GM21576 (cell line): ENCODE data around the gene TSGA10.
"Not testable (repeated sequence)": the region's sequence is repeated elsewhere in the genome, so short reads cannot be mapped to it uniquely, and the experiment has no call there.

Experiments used
- ATAC-seq: cut with Tn5 transposase; IDR thresholded peaks from one replicate; pipeline ENCODE4 v1.9.1; 2021; ENCODE audit warnings: mild to moderate bottlenecking, moderate library complexity; ENCODE audit not compliant: unreplicated experiment

The TSGA10 gene, protein sequence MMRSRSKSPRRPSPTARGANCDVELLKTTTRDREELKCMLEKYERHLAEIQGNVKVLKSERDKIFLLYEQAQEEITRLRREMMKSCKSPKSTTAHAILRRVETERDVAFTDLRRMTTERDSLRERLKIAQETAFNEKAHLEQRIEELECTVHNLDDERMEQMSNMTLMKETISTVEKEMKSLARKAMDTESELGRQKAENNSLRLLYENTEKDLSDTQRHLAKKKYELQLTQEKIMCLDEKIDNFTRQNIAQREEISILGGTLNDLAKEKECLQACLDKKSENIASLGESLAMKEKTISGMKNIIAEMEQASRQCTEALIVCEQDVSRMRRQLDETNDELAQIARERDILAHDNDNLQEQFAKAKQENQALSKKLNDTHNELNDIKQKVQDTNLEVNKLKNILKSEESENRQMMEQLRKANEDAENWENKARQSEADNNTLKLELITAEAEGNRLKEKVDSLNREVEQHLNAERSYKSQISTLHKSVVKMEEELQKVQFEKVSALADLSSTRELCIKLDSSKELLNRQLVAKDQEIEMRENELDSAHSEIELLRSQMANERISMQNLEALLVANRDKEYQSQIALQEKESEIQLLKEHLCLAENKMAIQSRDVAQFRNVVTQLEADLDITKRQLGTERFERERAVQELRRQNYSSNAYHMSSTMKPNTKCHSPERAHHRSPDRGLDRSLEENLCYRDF

DNA sequence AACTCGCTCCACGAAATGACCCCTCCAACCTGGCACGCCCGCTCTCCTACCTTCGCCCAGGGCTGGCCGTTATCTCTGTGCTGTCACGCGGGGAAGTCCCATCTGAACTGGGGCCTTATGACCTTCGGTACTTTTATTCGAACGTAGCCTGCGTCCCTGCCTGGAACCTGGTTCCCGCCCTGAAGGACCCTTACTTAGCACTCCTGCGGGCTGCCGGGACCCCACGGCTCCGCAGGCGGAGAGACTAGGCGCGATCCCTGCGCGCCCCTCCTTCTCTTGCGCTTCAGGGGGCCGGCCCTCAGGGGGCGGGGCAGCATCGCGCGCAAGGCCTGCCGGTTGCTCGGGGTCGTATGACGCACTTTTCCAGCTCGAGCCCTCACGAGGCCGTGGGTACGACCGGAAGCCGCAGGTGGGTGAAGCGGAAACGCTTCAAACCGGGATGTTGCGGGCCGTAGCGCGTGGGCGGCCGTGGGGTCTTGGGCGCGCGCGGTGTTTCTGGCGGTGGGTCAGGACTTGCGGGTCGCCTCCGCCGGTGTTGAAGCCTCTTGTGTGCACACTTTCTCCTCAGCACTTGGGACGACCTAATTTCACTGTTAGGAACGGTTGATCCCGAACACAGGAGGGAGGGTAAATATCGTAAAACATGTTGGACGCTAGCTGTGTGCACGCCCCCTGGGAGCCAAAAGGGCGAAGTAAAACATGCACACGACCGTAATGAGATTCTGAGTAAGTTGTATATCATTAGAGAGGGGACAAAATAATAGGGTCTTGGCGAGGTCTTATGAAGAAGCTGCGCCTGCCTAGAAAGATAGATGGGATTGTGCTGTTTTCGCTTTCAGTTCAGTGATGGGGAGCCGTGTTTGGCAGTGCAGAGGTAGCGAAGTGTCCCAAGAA is at the start of gene TSGA10, which contains the start of gene LIPT1:
Gene TSGA10 (minus strand): TSS at position 300 of the 894 bp plus-strand sequence. CDS start 45,503 bp downstream, outside the sequence.
Gene LIPT1 (plus strand): TSS at position 325 of the 894 bp plus-strand sequence. CDS start 6,991 bp downstream, outside the sequence.
- ATAC-seq, result peak; percentile 95

DNA sequence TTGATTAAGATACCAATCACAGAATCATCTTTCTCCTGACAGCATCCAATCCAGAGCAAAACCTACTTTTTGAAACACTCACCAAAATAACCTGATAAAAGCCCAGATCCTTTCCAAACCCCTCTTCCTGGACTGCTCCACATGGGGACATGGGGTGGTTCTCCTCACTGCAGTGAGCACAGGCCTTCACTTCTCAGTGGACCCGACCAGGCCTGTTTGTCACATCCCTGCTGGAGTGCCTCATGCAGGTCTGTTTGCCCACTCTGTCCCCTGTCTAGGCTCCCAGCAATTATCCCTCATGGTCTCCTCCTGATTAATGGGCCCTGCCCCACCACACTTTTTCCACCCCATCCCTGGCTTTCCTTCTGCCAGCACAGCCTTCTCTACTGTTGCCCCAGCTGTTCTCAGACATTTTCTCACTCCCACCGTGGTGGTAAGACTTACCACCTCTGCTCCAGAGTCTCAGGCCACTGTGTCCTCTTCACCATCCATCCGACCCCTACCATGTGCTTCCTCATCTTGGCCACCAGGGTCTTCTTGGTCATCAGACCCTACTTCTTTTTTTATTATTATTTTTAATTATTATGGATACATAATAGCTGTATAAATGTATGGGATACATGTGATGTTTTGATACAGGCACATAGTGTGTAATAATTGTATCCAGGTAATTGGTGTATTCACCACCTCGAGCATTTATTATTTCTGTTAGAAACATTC is 47.4 kb upstream of the TSGA10 start:
- no peak for ATAC-seq

DNA sequence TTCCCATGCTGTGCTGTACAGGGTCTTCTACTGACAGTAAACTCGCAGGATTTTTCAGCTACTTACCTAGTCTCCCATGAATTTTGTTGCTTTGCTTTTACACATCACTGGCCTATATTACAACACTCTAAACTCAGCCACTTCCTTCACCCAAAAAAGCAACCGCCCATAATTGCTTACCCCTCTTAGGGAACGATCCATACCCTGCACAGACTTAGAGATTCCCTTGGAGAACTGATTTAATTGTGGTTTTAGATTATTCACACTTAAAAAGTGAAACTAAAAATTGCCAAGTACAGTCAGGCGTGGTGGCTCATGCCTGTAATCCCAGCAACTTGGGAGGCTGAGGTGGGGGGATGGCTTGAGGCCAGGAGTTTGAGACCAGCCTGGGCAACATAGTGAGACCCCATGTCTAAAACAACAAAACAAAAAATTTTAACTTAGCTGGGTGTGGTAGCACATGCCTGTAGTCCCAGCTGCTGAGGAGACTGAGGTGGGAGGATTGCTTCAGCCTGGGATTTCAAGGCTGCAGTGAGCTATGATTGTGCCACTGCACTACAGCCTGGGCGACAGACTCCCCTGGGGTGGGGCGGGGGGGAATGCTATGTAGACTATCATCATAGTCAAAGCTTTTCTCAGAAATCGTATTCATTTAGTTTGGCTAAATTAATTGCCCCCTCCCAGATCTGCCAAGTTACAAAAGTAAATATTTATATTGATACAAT is 45.5 kb upstream of the TSGA10 start:
- ATAC-seq, result no peak

DNA sequence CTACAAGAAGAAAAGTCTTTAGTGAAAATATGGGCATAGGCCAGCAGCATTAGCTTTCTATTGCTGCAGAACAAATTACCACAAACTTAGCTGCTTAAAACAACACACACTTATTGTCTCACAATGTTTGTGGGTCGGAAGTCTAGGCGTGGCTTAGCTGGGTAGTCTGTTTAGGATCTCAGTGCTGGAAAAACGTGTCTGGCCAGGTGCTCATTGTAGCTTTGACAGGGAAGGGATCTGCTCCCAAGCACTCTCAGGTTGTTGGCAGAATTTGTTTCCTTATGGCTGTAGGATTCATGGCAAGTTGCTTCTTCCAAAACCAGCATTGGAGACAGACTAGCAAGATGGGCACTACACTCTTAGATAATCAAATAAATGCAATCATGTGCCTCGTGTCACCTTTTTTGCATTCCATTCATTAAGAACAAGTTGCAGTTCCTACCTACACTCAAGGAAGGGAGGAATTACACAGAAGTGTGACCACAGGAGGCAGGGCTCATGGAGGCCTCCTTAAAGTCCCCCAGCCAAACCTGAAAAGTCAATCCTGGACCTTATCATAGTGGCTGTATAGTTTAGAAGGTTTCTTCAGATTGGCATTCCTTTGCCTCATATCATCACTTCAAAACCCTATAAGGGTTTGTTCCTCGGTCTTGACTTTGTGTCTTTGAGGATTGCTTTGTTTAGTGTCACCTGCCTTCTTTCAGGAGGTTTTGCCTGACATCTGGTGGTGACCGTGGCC is 43.5 kb upstream of the TSGA10 start:
- ATAC-seq, result no peak

DNA sequence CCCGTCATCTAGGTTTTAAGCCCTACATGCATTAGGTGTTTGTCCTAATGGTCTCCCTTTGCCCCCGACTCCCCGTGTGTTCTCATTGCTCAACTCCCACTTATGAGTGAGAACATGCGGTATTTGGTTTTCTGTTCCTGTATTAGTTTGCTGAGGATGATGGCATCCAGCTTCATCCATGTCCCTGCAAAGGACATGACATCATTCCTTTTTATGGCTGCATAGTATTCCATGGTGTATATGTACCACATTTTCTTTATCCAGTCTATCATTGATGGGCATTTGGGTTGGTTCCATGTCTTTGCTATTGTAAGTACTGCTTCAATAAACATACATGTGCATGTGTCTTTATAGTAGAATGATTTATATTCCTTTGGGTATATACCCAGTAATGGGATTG is 37.6 kb upstream of the TSGA10 start:
- not testable (repeated sequence) for ATAC-seq

DNA sequence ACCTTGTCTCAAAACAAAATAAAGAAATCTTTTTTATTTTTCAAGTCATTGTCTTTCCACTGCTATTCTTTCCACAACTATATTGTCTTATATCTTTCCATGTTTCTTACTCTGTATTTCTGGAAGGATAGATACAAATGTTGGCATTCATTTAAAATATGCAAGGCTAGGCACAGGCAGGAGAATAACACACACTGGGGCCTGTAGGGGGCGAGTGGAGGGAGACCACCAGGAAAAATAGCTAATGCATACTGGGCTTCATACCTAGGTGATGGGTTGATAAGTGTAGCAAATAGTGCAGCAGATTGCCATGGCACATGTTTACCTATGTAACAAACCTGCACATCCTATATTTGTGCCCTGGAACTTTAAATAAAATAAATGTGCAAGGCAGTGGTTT is 35.8 kb upstream of the TSGA10 start:
- no peak for ATAC-seq

DNA sequence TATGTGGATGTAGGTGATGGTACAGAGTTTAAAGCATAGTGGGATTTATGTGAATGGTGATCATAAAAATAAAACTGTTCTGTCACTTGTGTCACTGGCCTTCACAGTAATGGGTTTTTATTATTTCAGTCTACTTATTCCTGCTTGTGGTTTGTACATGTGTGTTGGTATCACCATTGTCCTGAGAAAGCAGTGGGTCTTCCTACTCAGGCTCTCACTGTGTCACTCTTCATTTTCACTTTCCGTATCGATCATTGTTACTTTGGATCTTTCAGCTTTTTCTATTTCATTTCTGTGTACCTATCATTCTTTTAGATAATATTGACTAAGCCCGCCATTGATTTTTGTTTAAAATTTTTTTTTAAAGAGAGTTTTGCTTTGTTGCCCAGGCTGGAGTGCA is 33.6 kb upstream of the TSGA10 start:
- no peak for ATAC-seq

DNA sequence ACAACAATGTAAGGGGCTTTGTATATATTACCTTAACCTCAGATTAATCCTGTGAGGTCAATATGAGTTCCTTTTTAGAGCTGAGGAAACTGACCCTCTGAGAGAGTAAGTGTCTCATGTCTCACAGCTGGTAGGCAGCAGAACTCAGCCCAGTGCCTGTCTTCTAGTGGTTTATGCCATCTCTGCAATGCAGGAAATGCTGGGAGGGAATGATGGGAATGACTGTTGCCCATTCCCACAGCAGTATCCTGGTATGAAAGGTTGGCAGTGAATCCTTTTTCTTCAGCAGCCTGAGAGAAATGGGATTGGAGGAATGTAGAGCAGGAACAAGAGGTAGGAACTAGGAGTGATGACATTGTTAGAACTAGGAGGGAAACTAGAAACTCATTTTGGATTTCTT is 32.3 kb upstream of the TSGA10 start:
- ATAC-seq, result no peak

DNA sequence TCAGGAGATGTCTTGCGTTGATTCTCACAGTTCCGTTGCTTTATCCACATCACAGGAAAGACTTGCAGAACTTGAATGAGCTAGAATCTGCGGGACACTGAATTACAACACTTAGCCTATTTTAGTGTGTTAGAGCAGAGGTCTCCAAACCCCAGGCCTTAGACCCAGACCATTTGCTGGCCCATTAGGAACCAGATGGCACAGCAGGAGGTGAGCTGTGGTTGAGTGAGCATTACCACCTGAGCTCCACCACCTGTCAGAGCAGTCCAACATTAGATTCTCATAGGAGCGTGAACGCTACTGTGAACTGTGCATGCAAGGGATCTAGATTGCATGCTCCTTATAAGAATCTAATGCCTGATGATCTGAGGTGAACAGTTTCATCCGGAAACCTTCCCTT is 30.1 kb upstream of the TSGA10 start:
- ATAC-seq, result no peak

DNA sequence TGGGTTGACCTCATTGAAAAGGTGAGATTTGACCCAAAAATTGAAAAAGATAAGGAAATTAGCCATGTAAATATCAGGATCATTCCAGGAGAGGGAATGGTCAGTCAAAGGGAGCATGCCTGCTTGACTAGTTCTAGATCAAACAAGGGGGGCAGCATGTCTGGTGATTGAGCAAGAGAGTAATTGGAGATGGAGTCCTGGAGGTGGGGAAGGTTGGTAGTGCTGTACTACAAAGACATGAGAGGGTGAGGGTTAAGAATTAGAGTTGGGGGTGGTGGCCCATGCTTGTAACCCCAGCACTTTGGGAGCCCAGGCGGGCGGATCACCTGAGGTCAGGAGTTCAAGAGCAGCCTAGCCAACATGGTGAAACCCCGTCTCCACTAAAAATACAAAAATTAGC is 28.3 kb upstream of the TSGA10 start:
- no peak for ATAC-seq

DNA sequence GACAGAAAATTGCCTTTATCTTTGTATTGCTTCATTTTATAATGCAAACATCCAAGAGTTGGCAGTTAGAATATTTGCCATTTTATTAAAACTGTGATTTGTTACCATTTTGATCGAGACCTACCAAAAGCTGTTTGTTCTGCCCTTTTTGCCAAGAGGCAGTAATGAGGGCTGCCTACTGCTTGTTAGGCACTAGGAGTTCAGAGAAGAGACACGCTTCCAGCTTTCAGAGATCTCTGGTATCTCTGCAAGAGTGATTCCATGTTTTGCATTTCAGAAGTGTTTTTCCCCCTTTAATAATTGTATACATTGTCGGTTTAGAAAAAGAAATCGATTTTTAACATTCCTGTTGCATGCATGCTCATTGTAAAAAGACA is 26.9 kb upstream of the TSGA10 start:
- no peak for ATAC-seq

DNA sequence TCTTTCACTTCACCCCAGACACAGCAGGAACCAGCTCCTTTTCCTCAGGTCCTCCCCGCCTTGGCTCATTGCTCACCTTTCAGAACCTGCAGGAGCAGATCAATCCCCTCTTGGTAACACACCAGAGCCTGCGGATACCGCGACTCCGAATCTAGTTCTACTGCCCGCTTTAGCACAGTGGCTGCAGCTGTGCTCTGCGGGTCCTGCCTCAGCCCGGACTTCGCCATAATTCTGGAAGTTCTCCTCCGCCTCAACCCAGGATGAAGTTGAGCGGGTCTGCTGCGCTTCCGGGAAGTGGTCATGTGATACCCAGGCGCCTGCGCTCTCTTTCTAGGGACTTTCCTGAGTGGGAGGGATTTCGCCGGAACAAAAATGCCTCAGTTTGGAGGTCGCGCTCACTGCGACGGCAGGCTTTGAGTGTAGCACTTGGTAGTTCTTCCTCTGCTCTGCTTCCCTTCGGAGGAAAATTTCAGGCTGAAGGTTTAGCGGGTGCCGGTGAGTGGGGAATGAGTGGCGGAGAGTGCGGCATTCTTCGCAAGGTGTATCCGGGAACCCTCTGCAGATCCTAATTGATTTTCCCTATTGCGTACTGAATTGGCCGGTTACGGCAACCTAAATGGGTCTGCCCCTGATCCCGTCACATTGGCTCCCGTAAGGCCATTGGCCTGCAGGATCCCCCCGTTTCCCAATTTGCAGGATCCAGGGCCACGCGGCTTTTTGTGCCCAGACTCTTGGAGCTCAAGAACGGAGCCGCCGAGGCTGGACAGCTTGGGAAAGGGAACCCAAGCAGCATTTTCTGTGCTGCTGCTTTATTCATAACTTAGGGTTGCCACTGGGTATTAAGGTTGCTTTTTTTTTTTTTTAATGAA is 26.2 kb upstream of the TSGA10 start, which contains the start of the genes MITD1 and MRPL30:
Gene MITD1 (minus strand): TSS at position 304 of the 869 bp plus-strand sequence. CDS start 77 bp downstream, at position 227.
Gene MRPL30 (plus strand): TSS at position 430 of the 869 bp plus-strand sequence. CDS start 5,020 bp downstream, outside the sequence.
- ATAC-seq, result peak; percentile 92

DNA sequence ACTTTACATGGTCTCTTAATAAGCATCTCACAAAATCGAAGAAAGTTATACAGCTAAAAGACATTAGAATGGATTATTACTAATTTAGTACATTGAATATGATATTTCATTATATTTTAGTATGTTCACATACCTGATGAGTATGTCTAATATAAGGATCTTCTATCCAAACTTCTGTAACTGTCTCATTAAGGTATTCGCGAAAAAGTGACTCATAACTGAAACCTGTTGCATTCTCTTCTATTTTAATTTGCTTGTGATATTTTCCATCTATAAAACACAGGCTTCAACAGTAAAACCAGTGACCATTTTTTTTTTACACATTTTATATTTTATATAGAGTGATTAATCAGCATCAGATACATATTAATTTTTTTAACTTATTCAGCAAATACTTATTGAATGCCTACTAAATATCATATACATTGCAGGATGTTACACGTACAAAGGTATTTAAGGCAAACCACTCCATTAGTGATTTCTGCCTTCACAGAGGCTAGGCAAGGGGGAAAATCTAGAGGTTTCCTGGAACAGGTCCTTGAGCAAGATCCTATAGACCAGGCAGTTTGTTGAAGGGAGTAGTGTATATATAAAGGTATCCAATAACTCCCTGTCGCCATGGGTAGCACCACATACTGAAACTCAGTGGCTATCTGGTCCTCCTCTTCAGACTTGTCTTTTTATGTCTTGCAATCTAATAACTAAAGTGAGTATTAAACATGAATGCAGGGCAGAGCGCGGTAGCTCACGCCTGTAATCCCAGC is 16.8 kb upstream of the TSGA10 start:
- no peak for ATAC-seq

DNA sequence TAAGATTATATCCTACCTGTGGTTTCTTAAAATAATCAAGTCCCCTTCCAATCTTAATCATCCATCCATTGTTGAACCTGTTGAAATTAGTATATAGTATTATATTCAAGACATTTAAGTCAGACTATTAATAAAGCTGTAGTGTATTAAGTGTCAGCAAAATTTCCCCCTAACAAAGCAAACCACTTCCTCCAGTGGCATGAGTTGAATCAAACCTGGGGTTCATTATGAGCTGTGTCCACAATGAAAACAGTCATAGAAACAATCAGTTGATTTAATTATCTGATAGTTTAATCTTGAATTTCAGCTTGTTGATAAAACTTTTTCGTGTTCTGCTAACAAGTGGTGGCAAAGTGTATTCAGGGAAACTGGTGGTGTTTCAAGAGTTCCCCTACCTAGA is 14.8 kb upstream of the TSGA10 start:
- no peak for ATAC-seq

DNA sequence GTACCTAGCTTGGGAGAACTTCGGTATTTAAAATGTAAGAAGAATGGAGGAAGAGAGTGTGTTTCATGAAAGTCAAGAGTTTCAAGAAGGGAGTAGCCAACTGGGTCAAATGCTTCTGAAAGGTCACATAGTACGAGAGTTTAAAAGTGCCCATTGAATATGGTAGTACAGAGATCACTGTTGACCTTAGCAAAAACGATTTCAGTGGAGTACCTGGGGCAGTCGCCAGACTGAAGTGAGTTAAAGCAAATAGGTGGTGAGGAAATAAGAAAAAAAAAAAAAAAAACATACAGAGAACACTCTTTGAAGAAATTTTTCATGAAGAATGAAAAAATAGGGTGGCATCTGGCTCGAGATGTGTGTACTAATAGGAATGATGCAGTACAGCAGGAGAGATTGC is 11.5 kb upstream of the TSGA10 start:
- ATAC-seq, result no peak

DNA sequence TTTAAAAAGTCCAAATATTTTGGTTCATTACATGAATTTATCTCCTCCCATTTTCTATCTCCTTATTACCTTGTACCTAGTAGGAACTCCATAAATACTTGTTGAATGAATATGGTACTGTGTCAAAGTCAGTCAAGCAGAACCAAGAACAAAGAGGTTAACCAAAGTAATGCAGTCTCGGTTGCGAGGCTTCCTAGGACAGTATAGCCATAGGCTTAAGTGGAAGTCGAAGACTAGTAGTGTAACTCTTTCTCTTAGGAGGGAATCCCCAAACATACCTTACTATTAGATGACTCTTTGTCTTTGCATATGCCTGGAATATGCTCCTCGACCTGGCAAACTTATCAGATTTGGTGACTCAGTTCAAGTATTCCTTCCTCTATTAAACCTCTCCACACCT is 4.9 kb upstream of the TSGA10 start:
- ATAC-seq, result no peak

DNA sequence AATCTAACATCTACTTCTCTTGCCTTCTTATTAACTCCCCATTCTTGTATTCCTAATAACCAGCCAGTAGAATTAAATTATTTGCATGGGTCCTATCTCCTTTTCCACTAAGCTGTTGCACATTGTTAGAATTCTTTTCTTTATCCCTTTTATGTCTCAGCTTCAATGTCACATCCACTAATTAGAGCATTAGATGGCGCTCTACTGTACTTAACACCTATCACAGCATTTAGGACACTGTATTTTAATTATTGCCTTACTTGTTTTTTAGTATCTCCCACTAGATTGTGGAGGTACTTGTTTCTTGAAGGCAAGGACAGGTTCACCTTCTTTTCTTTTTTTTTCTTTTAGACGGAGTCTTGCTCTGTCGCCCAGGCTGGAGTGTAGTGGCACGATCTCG is 3.9 kb upstream of the TSGA10 start:
- ATAC-seq, result no peak
